Cardiac ventricle fibroblast (primary cell): ENCODE results near the gene NBPF8. TPM values are rescaled to one million over a fixed set of nuclear protein-coding genes. Genes with fewer than 3 reads are reported as not detected.

Experiments
- total RNA-seq: library from RNA; depleted of rRNA; stranded (reverse); fragments of >200 nt; gene quantifications from 2 replicates; pipeline ENCODE4 v1.2.3, GENCODE V29; 2015

NBPF8 gene
- total RNA-seq: 5.2 and 5.3 TPM in 2 replicates

GRCh38 chr1:120414911-120415480, at the start of gene NBPF8:
Gene NBPF8, plus strand, starts transcription at chr1:120415035. Its CDS starts 21,488 bp downstream, at chr1:120436523.

Other genes starting within 250 kb of the NBPF8 start
- 32.6 and 40.6 TPM in 2 replicates for gene SEC22B, start 238.5 kb upstream of the NBPF8 start, total RNA-seq